HG02840 (cell line): ENCODE data around the gene TIMM17A.
"Not testable (repeated sequence)": the region's sequence is repeated elsewhere in the genome, so short reads cannot be mapped to it uniquely, and the experiment has no call there.

ENCODE experiments used
- ATAC-seq: cut with Tn5 transposase; IDR thresholded peaks from one replicate; pipeline ENCODE4 v1.9.1; 2021; ENCODE audit warnings: mild to moderate bottlenecking, moderate library complexity, moderate number of reproducible peaks; ENCODE audit not compliant: unreplicated experiment, low FRiP score

The TIMM17A gene

DNA sequence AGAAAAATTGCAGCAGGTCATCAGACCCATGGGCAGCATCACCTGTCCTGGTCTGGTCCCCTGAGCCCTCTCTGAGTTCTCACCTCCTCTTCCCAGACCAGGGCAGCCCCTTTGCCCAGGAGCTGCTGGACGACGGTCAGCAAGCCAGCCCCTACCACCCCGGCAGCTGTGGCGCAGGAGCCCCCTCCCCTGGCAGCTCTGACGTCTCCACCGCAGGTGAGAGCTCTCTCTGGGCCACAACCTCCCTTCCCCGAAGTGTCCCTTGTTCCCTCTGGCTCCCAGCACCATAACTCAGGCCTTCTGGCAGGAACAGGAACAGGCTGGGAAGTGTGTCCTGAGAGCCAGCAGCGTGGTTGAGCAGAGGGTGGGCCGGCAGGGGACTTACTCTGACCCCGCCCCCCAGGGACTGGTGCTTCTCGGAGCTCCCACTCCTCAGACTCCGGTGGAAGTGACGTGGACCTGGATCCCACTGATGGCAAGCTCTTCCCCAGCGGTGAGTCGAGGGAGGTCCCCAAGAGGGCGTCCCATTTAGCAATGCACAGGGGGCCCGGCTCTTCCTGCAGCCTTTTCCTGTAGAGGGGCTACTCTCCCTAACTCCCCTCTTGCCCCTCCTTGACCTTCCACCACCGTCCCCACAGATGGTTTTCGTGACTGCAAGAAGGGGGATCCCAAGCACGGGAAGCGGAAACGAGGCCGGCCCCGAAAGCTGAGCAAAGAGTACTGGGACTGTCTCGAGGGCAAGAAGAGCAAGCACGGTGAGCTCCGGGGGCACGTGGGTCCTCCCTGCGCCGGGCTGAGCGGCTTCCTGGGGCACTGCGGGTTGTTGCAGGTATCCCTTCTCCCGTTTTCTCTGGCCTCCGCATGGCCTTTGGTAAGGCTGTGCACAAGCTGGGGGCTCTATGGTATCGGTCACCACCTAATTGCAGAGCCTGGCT, 57.5 kb downstream of the TIMM17A start:
- ATAC-seq: no peak

DNA sequence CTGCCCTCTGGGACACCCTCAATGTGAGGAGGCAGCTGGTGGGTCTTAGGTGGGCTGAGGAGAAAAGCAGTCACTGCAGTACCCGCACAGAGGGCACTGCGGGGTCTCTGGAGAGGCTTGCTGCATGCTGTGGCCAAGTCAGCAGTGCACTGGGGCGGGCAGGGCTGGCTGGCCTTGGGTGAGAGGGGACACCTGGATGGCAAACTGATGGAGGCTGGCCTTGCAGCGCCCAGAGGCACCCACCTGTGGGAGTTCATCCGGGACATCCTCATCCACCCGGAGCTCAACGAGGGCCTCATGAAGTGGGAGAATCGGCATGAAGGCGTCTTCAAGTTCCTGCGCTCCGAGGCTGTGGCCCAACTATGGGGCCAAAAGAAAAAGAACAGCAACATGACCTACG, 58.3 kb downstream of the TIMM17A start:
- no peak for ATAC-seq

DNA sequence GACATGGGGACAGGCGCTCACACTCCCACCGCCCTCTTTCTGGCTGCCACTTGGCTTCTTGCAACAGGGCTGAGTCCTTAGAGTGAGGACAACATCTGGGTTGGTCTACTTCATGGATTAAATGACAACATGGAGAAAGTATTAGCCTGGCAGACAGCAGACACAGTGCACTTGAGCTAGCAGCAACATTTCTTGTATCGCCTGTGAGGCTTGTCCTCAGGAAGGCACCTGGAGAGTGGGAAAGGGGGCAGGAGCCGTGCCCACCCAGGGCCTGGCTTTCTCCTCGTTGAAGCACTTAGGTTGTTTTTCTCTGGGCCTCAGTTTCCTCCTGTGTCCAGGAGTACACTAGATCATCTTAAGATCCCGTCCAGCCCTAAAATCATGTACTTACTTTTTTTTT, 58.8 kb downstream of the TIMM17A start:
- ATAC-seq: no peak

DNA sequence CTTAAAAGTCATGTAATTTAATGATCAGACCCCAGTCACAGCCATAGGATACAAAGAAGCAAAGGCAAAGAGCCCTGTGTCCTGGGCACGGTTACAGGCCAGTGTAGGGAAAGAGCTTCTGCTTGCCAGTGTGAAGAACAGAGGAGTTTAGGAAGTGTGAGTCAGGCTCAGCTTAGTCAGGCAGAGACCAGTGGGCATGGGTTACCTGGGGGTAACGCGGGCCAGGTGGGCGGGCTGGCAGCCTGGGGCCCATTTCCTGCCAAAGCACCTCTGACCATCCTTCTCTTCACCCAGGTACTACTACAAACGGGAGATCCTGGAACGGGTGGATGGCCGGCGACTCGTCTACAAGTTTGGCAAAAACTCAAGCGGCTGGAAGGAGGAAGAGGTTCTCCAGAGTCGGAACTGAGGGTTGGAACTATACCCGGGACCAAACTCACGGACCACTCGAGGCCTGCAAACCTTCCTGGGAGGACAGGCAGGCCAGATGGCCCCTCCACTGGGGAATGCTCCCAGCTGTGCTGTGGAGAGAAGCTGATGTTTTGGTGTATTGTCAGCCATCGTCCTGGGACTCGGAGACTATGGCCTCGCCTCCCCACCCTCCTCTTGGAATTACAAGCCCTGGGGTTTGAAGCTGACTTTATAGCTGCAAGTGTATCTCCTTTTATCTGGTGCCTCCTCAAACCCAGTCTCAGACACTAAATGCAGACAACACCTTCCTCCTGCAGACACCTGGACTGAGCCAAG, 59.8 kb downstream of the TIMM17A start:
- ATAC-seq: no peak

DNA sequence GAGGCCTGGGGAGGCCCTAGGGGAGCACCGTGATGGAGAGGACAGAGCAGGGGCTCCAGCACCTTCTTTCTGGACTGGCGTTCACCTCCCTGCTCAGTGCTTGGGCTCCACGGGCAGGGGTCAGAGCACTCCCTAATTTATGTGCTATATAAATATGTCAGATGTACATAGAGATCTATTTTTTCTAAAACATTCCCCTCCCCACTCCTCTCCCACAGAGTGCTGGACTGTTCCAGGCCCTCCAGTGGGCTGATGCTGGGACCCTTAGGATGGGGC, 60.3 kb downstream of the TIMM17A start:
- no peak for ATAC-seq

DNA sequence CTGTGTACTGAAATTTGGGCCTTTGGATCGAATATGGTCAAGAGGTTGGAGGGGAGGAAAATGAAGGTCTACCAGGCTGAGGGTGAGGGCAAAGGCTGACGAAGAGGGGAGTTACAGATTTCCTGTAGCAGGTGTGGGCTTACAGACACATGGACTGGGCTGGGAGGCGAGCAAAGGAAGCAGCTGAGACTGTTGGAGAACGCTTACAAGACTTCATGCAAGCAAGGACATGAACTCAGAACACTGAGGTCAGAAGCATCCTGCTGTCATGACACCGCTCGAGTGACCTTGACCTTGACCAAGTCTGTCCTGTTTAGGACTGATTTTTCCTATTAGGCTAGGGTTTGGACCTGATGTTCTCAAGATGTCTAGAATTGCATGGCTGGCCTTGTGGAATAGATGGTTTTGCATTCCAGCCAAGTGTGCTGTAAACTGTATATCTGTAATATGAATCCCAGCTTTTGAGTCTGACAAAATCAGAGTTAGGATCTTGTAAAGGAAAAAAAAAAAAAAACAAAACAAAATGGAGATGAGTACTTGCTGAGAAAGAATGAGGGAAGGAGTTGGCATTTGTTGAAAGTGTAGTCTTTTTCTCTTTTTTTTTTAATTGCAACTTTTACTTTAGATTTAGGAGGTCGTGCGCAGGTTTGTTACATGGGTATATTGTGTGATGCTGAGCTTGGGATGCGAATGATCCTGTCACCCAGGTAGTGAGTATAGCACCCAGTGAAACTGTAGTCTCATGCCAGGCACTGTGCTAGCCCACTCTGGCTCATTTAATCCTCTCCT, 60.9 kb downstream of the TIMM17A start:
- no peak for ATAC-seq

DNA sequence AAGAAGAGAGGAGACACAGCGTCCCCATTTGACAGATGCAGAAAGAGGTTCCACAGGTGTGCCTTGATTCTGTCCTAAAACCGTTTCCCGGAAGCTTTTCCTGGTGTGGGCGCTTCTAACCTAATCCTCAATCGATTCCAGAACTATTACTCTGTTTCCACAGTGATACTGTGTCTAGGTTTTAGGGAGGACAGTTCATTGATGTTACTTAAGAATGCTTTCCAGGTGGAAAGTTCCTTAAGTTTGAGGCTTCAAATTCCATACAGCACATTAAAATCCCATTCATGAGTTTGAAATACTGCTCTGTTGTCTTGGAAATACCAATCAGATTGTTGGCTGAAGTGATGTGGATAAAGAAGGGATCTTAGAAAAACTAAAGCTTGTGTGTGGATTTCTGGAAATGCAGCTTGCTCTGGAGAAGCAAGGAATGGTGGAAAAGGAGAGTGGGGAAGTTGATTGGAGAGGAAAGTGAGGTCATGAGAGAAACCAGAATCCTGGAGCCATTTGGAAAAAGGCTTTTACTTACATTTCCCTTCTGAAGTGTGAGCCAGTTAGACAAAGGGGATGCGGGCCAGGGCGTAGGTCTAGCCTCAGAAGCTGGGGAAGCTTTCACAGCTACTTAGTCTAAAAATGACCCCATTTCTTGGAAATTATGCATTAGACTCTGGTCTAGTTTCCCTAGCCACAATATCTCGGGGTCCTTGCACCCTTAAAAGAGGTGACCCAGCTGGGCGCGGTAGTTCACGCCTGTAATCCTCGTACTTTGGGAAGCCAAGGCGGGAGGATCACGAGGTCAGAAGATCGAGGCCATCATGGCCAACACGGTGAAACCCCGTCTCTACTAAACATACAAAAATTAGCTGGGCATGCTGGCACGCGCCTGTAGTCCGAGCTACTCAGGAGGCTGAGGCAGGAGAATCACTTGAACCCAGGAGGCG, 61.8 kb downstream of the TIMM17A start:
- no peak for ATAC-seq

DNA sequence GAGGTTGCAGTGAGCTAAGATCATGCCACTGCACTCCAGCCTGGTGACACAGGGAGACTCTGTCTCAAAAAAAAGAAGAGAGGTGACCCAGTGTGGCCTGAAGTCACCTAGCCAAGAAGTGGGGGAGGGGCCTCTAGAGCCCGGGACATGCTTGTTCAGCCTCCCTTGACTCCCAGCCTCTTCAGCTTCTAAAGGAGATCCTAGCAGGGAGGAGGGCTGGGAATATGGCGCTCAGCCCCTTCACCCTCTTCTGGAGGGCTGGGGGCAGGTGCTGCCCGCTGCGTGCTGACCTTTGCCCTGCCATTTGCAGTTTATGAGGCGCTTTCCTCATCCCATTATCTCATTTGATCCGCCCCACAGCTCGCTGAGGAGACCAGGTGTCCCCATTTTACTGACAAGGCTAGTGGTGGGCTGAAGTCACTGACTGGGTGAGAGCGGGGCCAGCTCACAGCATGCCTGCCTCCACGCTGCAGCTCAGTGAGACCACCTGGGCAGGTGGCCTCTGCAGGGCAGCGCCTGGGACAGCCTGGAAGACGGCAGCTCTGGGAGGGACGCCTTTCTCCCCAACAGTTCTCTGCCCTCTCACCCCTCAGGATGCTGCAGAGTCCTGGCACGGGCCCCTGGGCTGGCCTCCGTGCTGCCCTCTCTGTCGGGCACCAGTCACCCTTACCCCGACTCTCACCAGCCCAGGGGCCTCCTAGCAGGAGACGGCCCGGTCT, 62.6 kb downstream of the TIMM17A start:
- no peak for ATAC-seq

DNA sequence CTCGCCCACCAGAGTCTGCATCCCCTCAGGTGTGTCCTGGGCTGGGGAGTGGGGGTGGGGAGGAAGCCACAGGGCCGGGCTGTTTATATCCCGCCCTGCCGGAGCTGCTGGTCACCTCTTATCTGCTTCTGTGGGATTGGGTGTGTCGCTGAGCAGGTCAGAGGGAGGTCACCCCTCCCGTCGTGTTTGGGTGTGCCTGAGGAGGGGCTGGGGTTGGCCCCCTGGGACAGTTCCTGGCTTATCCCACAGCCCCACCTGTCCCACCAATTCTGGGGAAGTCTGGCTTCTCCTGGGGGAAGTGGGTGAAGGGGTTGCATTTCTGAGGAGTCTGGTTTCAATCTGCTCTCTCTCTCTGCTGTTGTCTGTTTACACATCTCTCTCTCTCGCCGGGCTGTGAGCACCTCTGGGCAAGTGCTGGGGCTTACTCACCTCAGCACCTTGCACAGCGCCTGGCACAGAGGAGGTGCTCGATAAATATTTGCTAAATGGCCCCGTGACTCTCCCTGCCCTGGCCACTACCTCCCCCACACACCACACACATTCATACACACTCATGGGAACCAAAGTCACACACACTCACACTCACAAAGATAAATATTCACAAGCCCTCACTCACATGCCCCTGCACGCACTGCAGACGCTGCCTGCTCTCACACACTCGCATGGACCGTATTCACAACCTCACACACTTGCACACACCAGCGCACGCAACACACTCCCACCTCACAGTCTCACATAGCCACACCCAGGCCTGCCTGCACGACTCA, 63.3 kb downstream of the TIMM17A start:
- no peak for ATAC-seq

DNA sequence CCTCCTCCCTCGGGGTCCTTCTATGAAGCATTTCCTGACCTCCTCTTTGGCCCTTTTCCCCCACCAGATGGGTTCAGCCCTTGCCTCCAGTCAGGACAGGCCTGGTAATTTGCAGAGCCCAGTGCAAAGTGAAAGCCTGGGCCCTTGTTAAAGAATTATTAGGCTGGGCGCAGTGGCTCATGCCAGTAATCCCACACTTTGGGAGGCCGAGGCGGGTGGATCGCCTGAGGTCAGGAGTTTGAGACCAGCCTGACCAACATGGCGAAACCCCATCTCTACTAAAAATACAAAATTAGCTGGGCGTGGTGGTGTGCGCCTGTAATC, 63.9 kb downstream of the TIMM17A start:
- ATAC-seq: not testable (repeated sequence)
